CD14-positive monocyte (primary cell): ENCODE measurements around the gene CCS. TPM values are rescaled to one million over a fixed set of nuclear protein-coding genes. Genes with fewer than 3 reads are reported as not detected.

ENCODE experiments used
- DNase-seq, 3 donors: peaks; one replicate each; pipeline ENCODE4 v3.0.0-alpha.2; 2011 to 2022
- H2AFZ ChIP-seq: 2 replicates; pipeline ENCODE4 v1.6.0; 2012; ENCODE audit warnings: mild to moderate bottlenecking, low read depth, low read length, inconsistent platforms; ENCODE audit not compliant: insufficient read depth, poor library complexity, severe bottlenecking
- H3K27ac ChIP-seq, 2 donors: 1 replicate in 1 of 2; 2 replicates in 1 of 2; pipeline ENCODE4 v1.5.1; 2012 to 2013; ENCODE audit warnings: low read length in 2 of 2, control low read depth in 1 of 2, inconsistent platforms in 1 of 2, low read depth in 1 of 2, mild to moderate bottlenecking in 1 of 2
- H3K27me3 ChIP-seq, 2 donors: one replicate each; pipeline versions ENCODE4 v1.6.0 to v1.6.1; 2011 to 2013; ENCODE audit warnings: low read length in 2 of 2; ENCODE audit not compliant: control insufficient read depth in 2 of 2, insufficient read depth in 2 of 2
- H3K36me3 ChIP-seq, 2 donors: replicated peaks in 1 of 2; 1 replicate in 1 of 2; 2 replicates in 1 of 2; pipeline versions ENCODE4 v1.5.1 to v1.6.1; 2012 to 2013; ENCODE audit warnings: low read length in 2 of 2, control low read depth in 1 of 2, inconsistent platforms in 1 of 2, mild to moderate bottlenecking in 1 of 2; ENCODE audit not compliant: insufficient read depth in 2 of 2, control insufficient read depth in 1 of 2
- H3K4me1 ChIP-seq, 2 donors: 1 replicate in 1 of 2; 2 replicates in 1 of 2; pipeline versions ENCODE4 v1.5.1 to v1.6.1; 2012 to 2013; ENCODE audit warnings: low read length in 2 of 2, control low read depth in 1 of 2, inconsistent platforms in 1 of 2, mild to moderate bottlenecking in 1 of 2, moderate library complexity in 1 of 2; ENCODE audit not compliant: insufficient read depth in 2 of 2, control insufficient read depth in 1 of 2
- H3K4me2 ChIP-seq: replicated peaks from 2 replicates; pipeline ENCODE3; 2012; ENCODE audit warnings: low read length, moderate library complexity, mild to moderate bottlenecking; ENCODE audit not compliant: poor library complexity, severe bottlenecking; ENCODE audit errors: extremely low read depth
- H3K4me3 ChIP-seq, 3 experiments: fragments of 200-600 bp in 1 of 3; sonication (generic) in 1 of 3; replicated peaks in 1 of 3; 1 replicate in 2 of 3; 2 replicates in 1 of 3; pipeline ENCODE4 v1.5.1; 2011 to 2013; ENCODE audit warnings: low read length in 3 of 3, mild to moderate bottlenecking in 3 of 3, control low read depth in 2 of 3, low read depth in 2 of 3, inconsistent platforms in 1 of 3, moderate library complexity in 1 of 3
- H3K79me2 ChIP-seq: 2 replicates; pipeline ENCODE4 v1.6.0; 2012; ENCODE audit warnings: mild to moderate bottlenecking, control low read depth, inconsistent platforms, low read length, moderate library complexity; ENCODE audit not compliant: insufficient read depth
- H3K9ac ChIP-seq: 2 replicates; pipeline ENCODE4 v1.6.0; 2017; ENCODE audit warnings: low read length, mild to moderate bottlenecking; ENCODE audit not compliant: insufficient read depth, poor library complexity, severe bottlenecking
- H3K9me3 ChIP-seq, 2 donors: replicated peaks in 1 of 2; 1 replicate in 1 of 2; 2 replicates in 1 of 2; pipeline versions ENCODE4 v1.5.1 to v1.6.1; 2012 to 2013; ENCODE audit warnings: low read length in 2 of 2, control low read depth in 1 of 2; ENCODE audit not compliant: control insufficient read depth in 1 of 2, insufficient read depth in 1 of 2
- H4K20me1 ChIP-seq: 2 replicates; pipeline ENCODE4 v1.6.0; 2012; ENCODE audit warnings: mild to moderate bottlenecking, low read length, control low read depth, moderate library complexity; ENCODE audit not compliant: insufficient read depth
- H3K27ac Mint-ChIP-seq, 7 donors: one replicate each; pipeline ENCODE4 v1.8.0; 2020; ENCODE audit warnings: mild to moderate bottlenecking in 7 of 7, mixed read lengths in 7 of 7, moderate library complexity in 6 of 7, inconsistent platforms in 2 of 7
- H3K27me3 Mint-ChIP-seq, 3 donors: one replicate each; pipeline ENCODE4 v1.8.0; 2021 to 2022; ENCODE audit warnings: low read depth in 3 of 3, mild to moderate bottlenecking in 3 of 3, mixed read lengths in 3 of 3, moderate library complexity in 3 of 3, inconsistent platforms in 1 of 3
- H3K36me3 Mint-ChIP-seq, 2 donors: one replicate each; pipeline ENCODE4 v1.8.0; 2020; ENCODE audit warnings: mixed read lengths in 2 of 2, inconsistent platforms in 1 of 2, mild to moderate bottlenecking in 1 of 2
- H3K4me1 Mint-ChIP-seq: one replicate; pipeline ENCODE4 v1.8.0; 2020; ENCODE audit warnings: mild to moderate bottlenecking, mixed read lengths
- H3K4me3 Mint-ChIP-seq, 2 donors: one replicate each; pipeline ENCODE4 v1.8.0; 2020; ENCODE audit warnings: mild to moderate bottlenecking in 2 of 2, mixed read lengths in 2 of 2, moderate library complexity in 1 of 2
- H3K9me3 Mint-ChIP-seq, 7 donors: one replicate each; pipeline ENCODE4 v1.8.0; 2020 to 2022; ENCODE audit warnings: mixed read lengths in 7 of 7, mild to moderate bottlenecking in 6 of 7, moderate library complexity in 6 of 7, inconsistent platforms in 2 of 7
- CTCF ChIP-seq: fragments of 200-600 bp; IDR thresholded peaks from one replicate; pipeline ENCODE4 v1.8.0; 2022; ENCODE audit warnings: antibody characterized with exemption, mild to moderate bottlenecking
- WGBS: methylation state at CpG from one replicate; pipeline ENCODE4 v1.1.5; 2013; ENCODE audit warnings: missing lambda C conversion rate; ENCODE audit not compliant: insufficient coverage; 5-methylcytosine and 5-hydroxymethylcytosine counted together
- intact Hi-C, 2 donors: fragments of 100-400 bp; cut with micrococcal nuclease; formaldehyde crosslinking; loops; one replicate each; pipeline versions ENCODE4 v1.15.0 to v1.15.1; 2023
- polyA plus RNA-seq, 3 donors: library from polyadenylated mRNA; depleted of rRNA in 1 of 3; unstranded in 2 of 3; stranded (reverse) in 1 of 3; fragments of 300-500 nt in 2 of 3; fragments of >200 nt in 1 of 3; fragmentation: Illumina TruSeq in 2 of 3; gene quantifications; 1 replicate in 2 of 3; 2 replicates in 1 of 3; pipeline ENCODE4 v1.2.3, GENCODE V29; 2012 to 2021

The CCS gene
- polyA plus RNA-seq, 3 donors = 26.9 to 67.9 (median 37.0) TPM

- TF ChIP-seq CTCF = no peak
- Mint-ChIP-seq H3K9me3 (peaks cover 0 to 5% (median 0%) of the 10 kb centered on the region in 7 donors), H3K27me3 (peaks cover 24 to 36% (median 26%) of the 10 kb centered on the region in 3 donors), H3K4me3 (no peak overlapping the region), H3K4me1 (peaks cover 12% of the 10 kb centered on the region), H3K36me3 (no peaks in the 10 kb centered on the region), H3K27ac (no peak overlapping the region)
- no peaks in the 10 kb centered on the region for H4K20me1 ChIP-seq
- H3K36me3 ChIP-seq = no peaks in the 10 kb centered on the region
- no peaks in the 10 kb centered on the region for H3K9me3 ChIP-seq
- intact Hi-C loops = no loop called here
- no peak for DNase-seq
- H2AFZ ChIP-seq = no peak overlapping the region
- H3K27ac ChIP-seq = no peak overlapping the region
- H3K4me1 ChIP-seq = peaks cover 4 to 17% of the 10 kb centered on the region in 2 donors
- no peak overlapping the region for H3K4me3 ChIP-seq
- WGBS = 100% methylated on average over 4 of the region's 10 CpGs
- H3K79me2 ChIP-seq = no peaks in the 10 kb centered on the region
- no peak overlapping the region for H3K4me2 ChIP-seq
- no peak overlapping the region for H3K9ac ChIP-seq
- peaks cover 1 to 25% of the 10 kb centered on the region in 2 donors for H3K27me3 ChIP-seq
Observed at GRCh38 chr11:66563832-66564231, 29.2 kb upstream of the CCS start.

DNA sequence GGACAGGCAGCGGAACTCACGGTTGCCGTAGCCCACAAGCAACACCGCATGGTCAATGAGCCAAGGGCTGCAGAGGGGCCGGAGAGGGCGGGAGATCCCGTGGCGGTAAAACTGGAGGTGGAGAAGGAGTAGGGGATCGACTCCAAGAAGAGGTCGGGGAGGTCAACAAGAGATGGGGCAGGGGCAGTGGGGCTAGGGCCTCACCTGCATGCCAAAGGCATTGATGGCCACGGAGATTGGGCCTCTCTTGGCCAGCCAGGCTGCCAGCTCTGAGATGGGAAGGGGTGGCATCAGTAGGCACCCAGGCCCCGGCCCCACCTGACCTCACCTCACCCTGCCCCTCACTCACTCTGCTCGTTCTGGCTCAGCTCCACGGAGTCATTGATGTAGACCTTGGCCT is 28.4 kb upstream of the CCS start:
- intact Hi-C loops = no loop called here
- no peak for TF ChIP-seq CTCF
- 97% methylated on average over 8 of the region's 14 CpGs for WGBS

More for the DNA sequence above, 28.4 kb upstream of the CCS start:
- Histone ChIP-seq H3K9ac (no peak overlapping the region), H3K4me1 (peaks cover 4 to 12% of the 10 kb centered on the region in 2 donors), H3K27ac (no peak overlapping the region), H2AFZ (no peak overlapping the region), H3K27me3 (peaks cover 0 to 20% of the 10 kb centered on the region in 2 donors), H3K9me3 (no peaks in the 10 kb centered on the region), H3K79me2 (no peaks in the 10 kb centered on the region), H3K4me2 (no peak overlapping the region), H4K20me1 (no peaks in the 10 kb centered on the region), H3K4me3 (no peak overlapping the region), H3K36me3 (no peaks in the 10 kb centered on the region)
- H3K9me3 Mint-ChIP-seq = peaks cover 0 to 5% (median 0%) of the 10 kb centered on the region in 7 donors
- DNase-seq = no peak
- no peaks in the 10 kb centered on the region for H3K36me3 Mint-ChIP-seq
- no peak overlapping the region for H3K27ac Mint-ChIP-seq
- H3K4me1 Mint-ChIP-seq = peaks cover 7% of the 10 kb centered on the region
- peaks cover 18 to 32% (median 22%) of the 10 kb centered on the region in 3 donors for H3K27me3 Mint-ChIP-seq
- H3K4me3 Mint-ChIP-seq = no peak overlapping the region
